Ishikawa (cell line): ENCODE data around the gene PSMC2.

Experiments
- CEBPB ChIP-seq: IDR thresholded peaks from 2 replicates; pipeline ENCODE4 v1.6.1; 2012
- CREB1 ChIP-seq: IDR thresholded peaks from 2 replicates; pipeline ENCODE4 v1.6.1; 2012; ENCODE audit warnings: low read depth
- EGR1 ChIP-seq: IDR thresholded peaks from 2 replicates; pipeline ENCODE4 v1.6.1; 2012
- EP300 ChIP-seq: IDR thresholded peaks from 2 replicates; pipeline ENCODE4 v1.6.1; 2012; ENCODE audit warnings: borderline replicate concordance
- FOXM1 ChIP-seq: IDR thresholded peaks from 2 replicates; pipeline ENCODE4 v1.6.1; 2012; ENCODE audit warnings: low read depth, borderline replicate concordance
- MAX ChIP-seq: IDR thresholded peaks from 2 replicates; pipeline ENCODE4 v1.6.1; 2012
- NFIC ChIP-seq: IDR thresholded peaks from 2 replicates; pipeline ENCODE4 v1.6.1; 2012
- RAD21 ChIP-seq: IDR thresholded peaks from 2 replicates; pipeline ENCODE4 v1.6.1; 2012; ENCODE audit warnings: low read depth
- REST ChIP-seq: IDR thresholded peaks from 2 replicates; pipeline ENCODE4 v1.6.1; 2012; ENCODE audit warnings: low read depth, mild to moderate bottlenecking
- TAF1 ChIP-seq: IDR thresholded peaks from 2 replicates; pipeline ENCODE4 v1.6.1; 2012; ENCODE audit warnings: low read depth, mild to moderate bottlenecking
- TCF12 ChIP-seq: IDR thresholded peaks from 2 replicates; pipeline ENCODE4 v1.6.1; 2012; ENCODE audit warnings: low read depth
- TEAD4 ChIP-seq: IDR thresholded peaks from 2 replicates; pipeline ENCODE4 v1.6.1; 2012
- USF1 ChIP-seq: IDR thresholded peaks from 2 replicates; pipeline ENCODE4 v1.6.1; 2012
- YY1 ChIP-seq: IDR thresholded peaks from 2 replicates; pipeline ENCODE4 v1.6.1; 2012; ENCODE audit warnings: low read depth
- ZBTB7A ChIP-seq: IDR thresholded peaks from 2 replicates; pipeline ENCODE4 v1.6.1; 2012; ENCODE audit warnings: low read depth

The PSMC2 gene

GRCh38 chr7:103344453-103345149, 2.8 kb upstream of the PSMC2 start, which contains the start of gene DNAJC2:
Gene DNAJC2 (minus strand): TSS chr7:103344767. CDS start chr7:103344622, 145 bp downstream.
- TF ChIP-seq EGR1 (peak; percentile 91), USF1 (peak; percentile 70), FOXM1 (no peak), EP300 (peak; percentile 35; the same call in 1 of the 2 replicates), CREB1 (peak; percentile 67), ZBTB7A (no peak), TEAD4 (no peak), YY1 (peak; percentile 78), NFIC (0 out of 2 replicates have a peak, but pooled peaks have one; percentile 21), CEBPB (no peak), MAX (peak; percentile 97), TAF1 (peak; percentile 81), RAD21 (no peak), TCF12 (peak; percentile 71; the same call in 1 of the 2 replicates), REST (no peak)

GRCh38 chr7:103346396-103346795, 1.0 kb upstream of the PSMC2 start:
- TF ChIP-seq TCF12 (no peak), CEBPB (no peak), MAX (no peak), FOXM1 (no peak), TAF1 (no peak), REST (no peak), NFIC (no peak), RAD21 (no peak), ZBTB7A (no peak), EGR1 (no peak), YY1 (no peak), EP300 (no peak), TEAD4 (no peak), USF1 (no peak)

- TF ChIP-seq TCF12 (no peak), TAF1 (no peak), NFIC (no peak), EGR1 (no peak), CEBPB (no peak), CREB1 (no peak), REST (no peak), TEAD4 (no peak), YY1 (no peak), RAD21 (no peak), FOXM1 (no peak), ZBTB7A (no peak)
Observed at GRCh38 chr7:103348452-103348851, 1.0 kb downstream of the PSMC2 start.

- TF ChIP-seq USF1 (no peak), CREB1 (no peak), TCF12 (no peak), MAX (no peak), NFIC (no peak), RAD21 (no peak), YY1 (no peak), REST (no peak), TAF1 (no peak), FOXM1 (no peak), ZBTB7A (no peak), EGR1 (no peak), CEBPB (no peak), EP300 (no peak)
Observed at GRCh38 chr7:103348959-103349358, 1.5 kb downstream of the PSMC2 start.
